GM12865 (cell line): ENCODE measurements around the gene PLCB1.

Experiments used
- DNase-seq: peaks from one replicate; pipeline ENCODE4 v3.0.0; 2010; ENCODE audit warnings: low read depth
- H3K4me3 ChIP-seq: 2 replicates; pipeline ENCODE4 v1.5.1; 2011; ENCODE audit warnings: mild to moderate bottlenecking, low read depth, low read length, control low read depth
- TF ChIP-seq, protein P1 (sequence below): IDR thresholded peaks from 2 replicates; pipeline ENCODE4 v1.5.1; 2011; ENCODE audit warnings: low read length, control low read depth, low read depth, inconsistent platforms; ENCODE audit not compliant: insufficient read depth; ENCODE audit errors: missing control alignments

Gene PLCB1

GRCh38 chr20:8895472-8895871 lies 763.4 kb downstream of the PLCB1 start:
- no peak for DNase-seq
- no peak overlapping the region for H3K4me3 ChIP-seq
- TF ChIP-seq, protein P1, sequence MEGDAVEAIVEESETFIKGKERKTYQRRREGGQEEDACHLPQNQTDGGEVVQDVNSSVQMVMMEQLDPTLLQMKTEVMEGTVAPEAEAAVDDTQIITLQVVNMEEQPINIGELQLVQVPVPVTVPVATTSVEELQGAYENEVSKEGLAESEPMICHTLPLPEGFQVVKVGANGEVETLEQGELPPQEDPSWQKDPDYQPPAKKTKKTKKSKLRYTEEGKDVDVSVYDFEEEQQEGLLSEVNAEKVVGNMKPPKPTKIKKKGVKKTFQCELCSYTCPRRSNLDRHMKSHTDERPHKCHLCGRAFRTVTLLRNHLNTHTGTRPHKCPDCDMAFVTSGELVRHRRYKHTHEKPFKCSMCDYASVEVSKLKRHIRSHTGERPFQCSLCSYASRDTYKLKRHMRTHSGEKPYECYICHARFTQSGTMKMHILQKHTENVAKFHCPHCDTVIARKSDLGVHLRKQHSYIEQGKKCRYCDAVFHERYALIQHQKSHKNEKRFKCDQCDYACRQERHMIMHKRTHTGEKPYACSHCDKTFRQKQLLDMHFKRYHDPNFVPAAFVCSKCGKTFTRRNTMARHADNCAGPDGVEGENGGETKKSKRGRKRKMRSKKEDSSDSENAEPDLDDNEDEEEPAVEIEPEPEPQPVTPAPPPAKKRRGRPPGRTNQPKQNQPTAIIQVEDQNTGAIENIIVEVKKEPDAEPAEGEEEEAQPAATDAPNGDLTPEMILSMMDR: no peak

DNA sequence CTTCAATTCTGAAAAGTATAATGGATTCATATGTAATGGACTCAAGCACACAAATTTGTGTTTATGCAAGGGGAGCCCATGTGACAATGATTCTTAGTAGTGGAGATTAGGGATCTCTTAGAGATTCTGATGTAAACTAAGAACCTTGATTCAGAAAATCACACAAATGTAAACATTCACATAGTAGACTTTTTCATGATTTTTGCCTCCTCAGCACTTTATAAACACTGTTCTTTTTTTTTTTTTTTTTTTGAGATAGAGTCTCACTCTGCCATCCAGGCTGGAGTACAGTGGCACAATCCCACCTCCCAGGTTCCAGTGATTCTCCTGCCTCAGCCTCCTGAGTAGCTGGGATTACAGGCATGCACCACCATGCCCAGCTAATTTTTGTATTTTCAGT lies 766.8 kb downstream of the PLCB1 start:
- no peak overlapping the region for H3K4me3 ChIP-seq
- TF ChIP-seq, protein P1: no peak
- no peak for DNase-seq

DNA sequence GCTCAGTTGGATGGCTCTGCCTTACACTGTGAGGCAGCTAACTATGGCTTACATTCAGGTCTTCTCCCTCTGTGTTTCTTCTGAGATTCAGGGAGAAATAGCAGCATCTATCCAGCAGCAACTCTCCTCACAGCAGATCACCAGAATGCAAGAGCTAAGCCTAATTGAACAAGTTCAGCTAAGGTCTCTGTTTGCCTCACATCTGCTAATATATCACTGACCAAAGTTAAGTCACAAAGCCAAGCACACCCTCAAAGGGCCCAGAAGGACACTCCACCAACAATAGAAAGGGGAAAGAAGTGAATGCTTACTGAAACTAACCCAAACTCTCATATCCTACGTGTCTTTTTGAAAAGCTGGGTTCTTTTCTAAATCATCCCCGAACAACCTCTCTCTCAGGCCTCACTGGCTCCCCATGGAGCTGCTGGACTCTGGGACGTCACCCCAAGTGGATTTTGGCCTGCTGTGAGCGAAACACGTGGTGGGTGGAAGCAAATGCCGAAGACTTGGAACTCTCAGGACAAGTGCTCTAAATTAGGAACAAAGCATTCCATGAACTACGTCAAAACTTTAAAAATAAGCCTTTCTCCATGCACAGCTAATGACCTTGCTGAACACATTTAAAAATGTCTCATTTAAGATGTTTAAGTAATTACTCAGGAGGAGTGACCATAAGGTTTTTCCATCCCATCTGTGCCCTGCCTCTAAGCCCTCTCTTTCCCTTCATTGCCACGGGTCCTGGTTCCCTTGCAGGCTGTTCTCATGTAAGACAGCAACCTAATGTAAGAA lies 769.4 kb downstream of the PLCB1 start:
- DNase-seq: no peak
- no peak overlapping the region for H3K4me3 ChIP-seq
- TF ChIP-seq, protein P1: no peak

DNA sequence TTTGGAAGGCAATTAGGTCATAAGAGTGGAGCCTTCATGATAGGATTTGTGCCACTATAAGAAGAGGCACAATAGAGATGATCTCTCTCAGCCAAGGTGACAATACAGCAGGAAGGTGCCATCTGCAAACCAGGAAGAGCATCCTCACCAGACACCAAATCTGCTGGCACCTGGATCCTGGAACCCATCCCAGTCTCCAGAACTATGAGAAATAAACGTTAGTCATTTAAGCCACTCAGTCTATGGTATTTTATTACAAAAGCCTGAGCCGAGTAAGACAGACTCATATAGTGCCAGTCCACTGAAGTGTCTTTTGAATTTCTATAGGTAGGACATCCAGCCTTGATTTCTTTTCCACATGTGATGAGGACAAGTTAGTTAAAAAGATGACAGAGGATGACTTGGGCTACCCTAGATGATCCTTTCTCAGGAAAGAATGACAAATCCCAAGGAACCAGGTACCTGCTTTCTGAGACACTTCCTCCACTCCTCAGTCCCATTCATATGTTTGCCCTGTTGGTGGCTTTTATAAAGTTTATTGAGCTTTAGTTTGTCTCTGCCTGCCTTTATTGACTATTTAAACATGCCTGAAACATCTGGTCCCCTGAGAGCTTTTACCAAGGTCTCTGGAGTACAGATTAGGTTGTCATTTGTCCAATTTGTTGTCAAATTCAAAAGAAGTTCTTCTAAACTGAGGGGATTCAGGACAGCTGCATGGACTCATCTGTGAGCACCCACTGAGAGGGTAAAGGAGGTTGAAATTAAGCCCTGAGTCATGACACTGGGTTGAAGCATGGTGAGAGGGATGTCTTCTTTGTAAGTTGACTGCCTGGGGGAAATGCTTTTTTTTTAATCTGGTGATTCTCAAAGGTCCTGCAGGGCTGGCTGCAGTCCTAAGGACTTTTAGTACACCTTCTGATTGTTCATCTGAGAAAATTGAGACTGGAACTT lies 771.9 kb downstream of the PLCB1 start:
- H3K4me3 ChIP-seq: no peak overlapping the region
- DNase-seq: no peak
- TF ChIP-seq, protein P1: no peak

DNA sequence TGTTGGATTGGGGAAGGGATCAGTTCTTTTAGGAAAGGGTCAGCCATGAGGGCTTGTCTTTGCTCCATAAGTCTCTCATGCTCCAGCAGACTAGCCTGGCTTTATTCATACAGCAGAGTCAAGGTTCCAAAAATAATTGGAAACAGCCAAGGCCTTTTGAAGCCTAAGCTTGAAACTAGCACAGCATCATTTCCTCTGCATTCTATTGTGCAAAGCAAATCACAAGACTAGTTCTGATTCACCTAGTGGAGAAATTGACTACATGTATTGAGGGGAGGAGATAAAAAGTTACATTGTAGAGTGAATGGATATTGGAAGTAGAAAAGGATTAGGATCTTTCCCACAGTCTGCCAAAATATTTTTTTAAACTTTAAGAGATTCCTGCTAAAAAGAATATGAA lies 777.5 kb downstream of the PLCB1 start:
- TF ChIP-seq, protein P1: no peak
- H3K4me3 ChIP-seq: no peak overlapping the region
- no peak for DNase-seq

GRCh38 chr20:8912096-8912495 lies 780.0 kb downstream of the PLCB1 start:
- H3K4me3 ChIP-seq: no peak overlapping the region
- DNase-seq: no peak
- TF ChIP-seq, protein P1: no peak
